NCI-H2196 treated with DMSO at 0.1 percent for 48 hours (cell line): ENCODE results near the gene CLPX.
"Not testable (repeated sequence)": the region's sequence is repeated elsewhere in the genome, so short reads cannot be mapped to it uniquely, and the experiment has no call there.

Source experiments
- DNase-seq: peaks from one replicate; lab custom pipeline; 2025; ENCODE audit not compliant: unreplicated experiment; lab: John Stamatoyannopoulos, UW

CLPX gene

DNA sequence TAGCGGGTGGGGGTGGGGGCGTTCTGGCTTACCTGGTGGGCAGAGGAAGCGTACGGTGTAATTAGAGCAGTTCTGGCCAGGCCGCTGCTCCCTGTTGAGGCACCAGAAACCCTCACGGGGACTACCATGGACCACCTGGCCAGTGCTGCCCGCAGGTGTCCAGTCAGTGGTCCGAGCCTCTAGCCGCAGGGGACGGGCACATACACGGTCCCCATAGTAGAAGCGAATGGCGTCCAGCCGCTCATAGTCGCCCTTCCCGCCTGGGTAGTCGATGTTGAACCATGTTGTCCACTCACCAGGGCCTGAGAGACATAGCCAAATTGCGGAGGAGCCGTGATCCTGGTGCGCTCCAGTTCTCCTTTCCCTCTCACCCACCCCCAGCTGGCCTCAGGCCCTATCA, 21.6 kb upstream of the CLPX start:
- DNase-seq, result no peak

DNA sequence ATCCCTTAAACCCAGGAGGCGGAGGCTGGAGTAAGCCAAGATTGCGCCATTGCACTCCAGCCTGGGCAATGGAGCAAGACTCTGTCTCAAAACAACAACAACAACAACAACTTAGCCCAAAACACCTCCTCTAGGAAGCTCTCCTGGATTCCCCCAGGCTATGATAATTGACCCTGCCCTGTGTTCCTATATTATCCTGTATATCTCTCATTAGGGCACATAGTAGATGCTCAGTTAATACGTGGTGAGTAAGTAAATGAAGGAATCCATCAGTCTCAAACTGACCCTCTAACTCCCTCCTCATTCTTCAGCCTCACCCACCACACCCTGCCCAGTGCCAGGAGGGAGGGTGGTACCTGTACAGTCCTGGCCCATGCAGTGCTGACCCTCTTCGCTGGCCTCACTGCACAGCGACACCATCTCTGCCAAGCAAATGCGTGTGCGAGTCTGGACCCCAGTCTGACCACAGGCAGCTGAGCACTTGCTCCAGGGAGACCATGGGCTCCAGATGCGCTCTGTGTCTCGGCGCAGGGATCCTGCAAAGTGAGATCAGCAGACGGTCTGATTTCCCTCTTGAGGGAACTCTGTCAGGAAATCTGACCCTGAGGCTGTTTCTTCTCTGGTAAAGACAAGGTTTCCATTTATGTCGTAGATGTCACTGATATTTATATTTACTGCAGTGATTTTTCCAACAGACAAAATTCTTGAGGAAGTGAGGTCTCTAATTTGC, 20.0 kb upstream of the CLPX start:
- no peak for DNase-seq

DNA sequence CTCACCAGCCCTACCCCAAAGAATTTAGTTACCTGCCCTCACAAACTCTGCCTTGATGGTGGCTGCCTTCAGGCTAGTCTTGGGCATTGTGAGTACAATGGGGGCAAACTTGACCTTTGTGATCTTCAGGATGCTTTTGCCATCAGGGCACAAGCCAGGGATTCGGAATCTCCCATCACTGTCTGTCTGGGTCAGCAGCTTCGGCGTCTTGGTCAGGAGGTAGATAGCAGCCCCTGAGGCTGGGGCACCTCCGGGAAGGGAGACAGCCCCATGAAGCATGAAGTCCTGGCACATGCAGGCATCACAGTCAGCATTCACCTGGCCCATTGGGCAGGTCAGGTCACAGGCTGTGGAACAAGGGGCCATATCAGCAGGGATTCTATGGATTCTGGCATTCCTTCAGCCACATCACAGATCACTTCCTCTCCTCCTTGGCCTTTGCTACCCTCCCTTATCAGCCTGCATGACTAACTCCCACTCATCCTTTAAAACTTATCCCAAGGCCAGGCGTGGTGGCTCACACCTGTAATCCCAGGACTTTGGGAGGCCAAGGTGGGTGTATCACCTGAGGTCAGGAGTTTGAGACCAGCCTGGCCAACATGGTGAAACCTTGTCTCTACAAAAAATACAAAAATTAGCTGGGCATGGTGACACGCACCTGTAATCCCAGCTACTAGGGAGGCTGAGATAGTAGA, 19.2 kb upstream of the CLPX start:
- DNase-seq, result no peak

DNA sequence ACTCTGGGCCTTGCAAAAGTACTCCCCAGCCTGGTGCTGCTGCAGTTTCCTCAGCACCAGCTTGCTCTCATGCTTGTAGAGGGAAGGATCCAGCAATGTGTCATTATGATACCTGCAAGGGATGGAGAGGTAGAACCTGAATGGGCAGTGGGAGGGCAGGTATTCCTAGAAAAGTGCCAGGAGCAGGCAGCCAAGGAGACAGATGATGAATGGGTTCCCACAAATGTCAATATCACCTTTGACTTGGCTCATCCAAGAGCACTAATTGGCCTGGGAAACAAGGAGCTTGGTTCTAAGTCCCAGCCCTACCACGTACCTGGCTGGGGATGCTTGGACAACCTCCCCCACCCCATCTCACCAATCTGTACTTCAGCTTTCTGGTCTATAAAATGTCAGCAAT, 16.8 kb upstream of the CLPX start:
- no peak for DNase-seq

DNA sequence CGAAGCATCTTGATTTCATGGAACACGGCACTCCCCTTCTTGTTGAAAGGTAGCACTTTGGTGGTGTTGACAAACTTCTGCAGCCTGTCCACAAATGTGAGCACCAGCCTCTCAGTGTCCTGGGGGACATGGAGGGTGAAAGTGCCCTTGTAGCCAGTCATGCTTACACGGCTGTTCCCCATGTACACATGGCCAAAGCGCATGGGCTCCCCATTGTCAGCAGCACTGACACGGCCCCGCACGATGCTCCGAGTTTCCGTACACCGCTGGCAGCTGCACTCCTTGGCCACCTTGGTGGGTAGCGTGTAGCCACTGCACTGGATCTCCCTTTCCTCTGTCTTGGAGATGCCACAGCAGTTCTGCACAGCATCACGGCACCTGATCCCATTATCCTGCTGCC, 13.4 kb upstream of the CLPX start:
- no peak for DNase-seq

GRCh38 chr15:65197337-65197645, 12.1 kb upstream of the CLPX start:
- DNase-seq, result no peak

- no peak for DNase-seq
Observed at GRCh38 chr15:65196637-65197336, 11.6 kb upstream of the CLPX start.

GRCh38 chr15:65195548-65195923, 10.4 kb upstream of the CLPX start:
- DNase-seq, result no peak

GRCh38 chr15:65194826-65195547, 9.8 kb upstream of the CLPX start:
- DNase-seq, result no peak

DNA sequence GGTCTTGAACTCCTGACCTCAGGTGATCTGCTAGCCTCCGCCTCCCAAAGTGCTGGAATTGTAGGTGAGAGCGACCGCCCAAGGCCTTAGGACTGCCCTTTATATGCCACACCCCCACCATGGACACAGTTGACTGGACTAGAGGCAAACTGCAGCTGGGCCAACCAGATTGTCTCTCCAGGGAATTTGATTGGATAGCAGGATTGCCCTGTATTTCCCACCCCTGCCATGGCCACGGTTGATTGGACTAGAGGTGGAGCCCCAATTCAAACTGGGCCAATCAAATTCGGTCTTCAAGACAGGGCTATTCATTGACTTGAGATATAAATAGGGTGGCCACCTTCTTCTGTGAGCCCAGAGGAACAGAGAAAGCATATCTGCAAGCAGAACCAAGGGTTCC, 6.9 kb upstream of the CLPX start:
- no peak for DNase-seq

- DNase-seq, result peak; percentile 1
Observed at GRCh38 chr15:65189102-65189740, 4.1 kb upstream of the CLPX start.

DNA sequence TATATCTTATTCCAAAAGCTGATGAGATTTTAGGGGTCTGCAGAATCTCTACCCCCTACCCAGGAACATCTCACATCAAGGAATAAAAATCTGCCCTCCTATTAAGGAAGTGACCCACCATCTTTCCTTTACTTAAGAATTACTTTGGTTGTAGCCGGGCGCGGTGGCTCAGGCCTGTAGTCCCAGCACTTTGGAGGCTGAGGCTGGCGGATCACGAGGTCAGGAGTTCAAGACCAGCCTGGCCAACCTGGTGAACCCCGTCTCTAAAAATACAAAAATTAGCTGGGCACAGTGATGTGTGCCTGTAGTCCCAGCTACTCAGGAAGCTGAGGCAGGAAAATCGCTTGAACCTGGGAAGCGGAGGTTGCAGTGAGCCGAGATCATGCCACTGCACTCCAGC, 3.3 kb upstream of the CLPX start:
- DNase-seq, result not testable (repeated sequence)

DNA sequence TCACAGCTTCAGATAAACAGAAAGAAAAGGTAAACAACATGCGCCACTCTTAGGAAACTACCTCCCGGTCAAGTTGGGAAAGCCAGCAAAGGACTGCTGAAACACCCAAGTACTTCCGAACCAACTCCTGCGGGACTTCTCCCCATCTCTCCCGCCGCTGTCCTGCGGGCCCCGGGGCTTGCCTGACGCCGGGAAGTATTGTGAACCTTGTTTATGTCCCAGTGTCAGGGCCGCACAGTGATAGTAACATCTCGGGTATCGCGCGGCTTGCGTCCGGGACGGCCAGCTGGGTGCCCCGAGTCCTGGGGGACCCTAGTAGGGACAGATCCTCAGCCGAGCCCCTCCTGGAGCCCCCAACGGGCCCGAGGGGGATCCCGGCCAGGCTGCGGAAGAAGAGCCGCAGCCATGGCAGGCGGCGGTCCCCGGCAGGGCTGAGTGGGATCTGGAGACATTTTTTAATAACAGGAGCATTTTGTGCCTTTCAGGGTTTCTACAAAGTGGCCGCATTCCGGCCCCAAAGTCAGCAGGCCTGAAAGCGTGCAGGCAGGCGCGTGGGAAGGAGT, 756 bp downstream of the CLPX start:
- DNase-seq, result no peak

GRCh38 chr15:65183865-65184159, 1.3 kb downstream of the CLPX start:
- DNase-seq, result no peak

DNA sequence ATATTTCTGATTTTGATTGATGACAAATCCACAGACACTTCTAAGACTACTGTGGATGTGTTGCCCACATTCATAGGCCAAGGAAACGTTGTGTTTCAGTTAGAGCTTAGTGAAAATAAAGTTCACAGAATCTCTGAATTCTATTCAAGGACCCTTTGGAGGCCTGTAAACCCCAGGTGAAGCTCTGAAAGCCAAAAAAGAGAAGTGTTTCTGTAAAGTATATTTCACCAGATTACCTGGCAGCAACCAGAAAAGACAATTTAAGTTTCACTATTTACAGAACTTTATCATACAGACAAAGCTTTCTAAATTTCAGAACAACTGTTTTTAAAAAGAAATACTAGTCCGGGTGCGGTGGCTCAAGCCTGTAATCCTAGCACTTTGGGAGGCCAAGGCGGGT, 2.6 kb downstream of the CLPX start:
- no peak for DNase-seq

DNA sequence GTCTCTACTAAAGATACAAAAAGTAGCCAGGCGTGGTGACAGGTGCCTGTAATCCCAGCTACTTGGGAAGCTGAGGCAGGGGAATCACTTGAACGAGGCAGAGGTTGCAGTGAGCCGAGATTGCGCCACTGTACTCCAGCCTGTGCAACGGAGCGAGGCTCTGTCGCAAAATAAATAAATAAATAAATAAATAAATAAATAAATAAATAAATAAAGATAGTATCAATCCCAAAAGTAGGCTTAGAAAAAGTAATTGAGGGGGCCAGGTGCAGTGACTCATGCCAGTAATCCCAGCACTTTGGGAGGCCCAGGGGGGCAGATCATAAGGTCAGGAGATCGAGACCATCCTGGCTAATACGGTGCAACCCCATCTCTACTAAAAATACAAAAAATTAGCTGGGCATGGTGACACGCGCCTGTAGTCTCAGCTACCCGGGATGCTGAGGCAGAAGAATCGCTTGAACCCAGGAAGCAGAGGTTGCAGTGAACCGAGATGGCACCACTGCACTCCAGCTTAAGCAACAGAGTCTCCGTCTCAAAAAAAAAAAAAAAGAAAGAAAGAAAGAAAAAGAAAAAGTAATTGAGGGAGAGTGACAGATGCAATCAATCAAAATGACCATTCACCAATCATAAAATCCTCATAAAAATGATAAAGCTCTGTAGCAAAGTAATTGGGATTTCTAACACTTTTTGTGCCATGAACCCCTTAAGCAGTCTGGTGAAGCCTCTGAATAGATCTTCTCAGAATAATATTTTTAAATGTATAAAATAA, 3.4 kb downstream of the CLPX start:
- not testable (repeated sequence) for DNase-seq

DNA sequence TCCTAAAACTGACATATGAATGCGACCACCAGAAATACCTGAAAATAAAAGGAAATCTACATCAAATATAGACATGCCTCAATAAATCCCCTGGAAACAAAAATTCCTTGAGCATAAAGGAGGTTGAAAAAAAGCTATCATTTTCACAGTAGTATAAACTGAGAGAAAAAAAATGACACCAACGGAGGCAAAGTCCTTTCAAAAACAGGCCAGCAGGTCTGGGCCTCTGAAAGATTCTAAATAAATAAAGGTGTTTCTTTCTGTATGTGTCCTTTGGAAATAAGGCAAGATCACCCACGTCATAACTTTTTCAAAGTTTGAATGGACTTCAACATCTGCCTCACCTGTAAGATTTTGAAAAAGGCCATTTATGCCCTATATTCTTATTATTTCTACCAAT, 5.0 kb downstream of the CLPX start:
- no peak for DNase-seq

DNA sequence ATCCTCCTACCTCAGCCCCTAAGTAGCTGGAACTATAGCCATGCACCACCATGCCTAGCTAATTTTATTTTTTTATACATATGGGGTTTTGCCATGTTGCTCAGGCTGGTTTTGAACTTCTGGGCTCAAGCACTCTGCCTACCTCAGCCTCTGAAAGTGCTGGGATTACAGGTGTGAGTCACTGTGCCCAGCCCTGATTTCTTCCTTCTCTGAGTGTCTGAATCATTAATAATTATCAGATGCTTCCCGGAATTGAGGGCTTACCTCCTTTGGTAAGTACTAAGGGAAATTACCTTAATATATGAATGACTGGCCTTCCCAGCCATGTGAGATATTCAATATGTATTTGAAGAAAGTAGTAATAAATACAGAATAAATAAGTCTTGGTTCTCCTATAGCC, 7.2 kb downstream of the CLPX start:
- DNase-seq, result no peak

- DNase-seq, result no peak
Observed at GRCh38 chr15:65176056-65176455, 9.1 kb downstream of the CLPX start.

- no peak for DNase-seq
Observed at GRCh38 chr15:65175511-65175910, 9.6 kb downstream of the CLPX start.
